Fibroblast of skin of left quadriceps (primary cell): ENCODE data around the gene PEX7.
"Not testable (repeated sequence)": the region's sequence is repeated elsewhere in the genome, so short reads cannot be mapped to it uniquely, and the experiment has no call there.

Experiments used
- DNase-seq, 2 experiments: peaks; one replicate each; pipeline ENCODE4 v3.0.0-alpha.2; 2013; ENCODE audit warnings: low read depth in 2 of 2

PEX7 gene

DNA sequence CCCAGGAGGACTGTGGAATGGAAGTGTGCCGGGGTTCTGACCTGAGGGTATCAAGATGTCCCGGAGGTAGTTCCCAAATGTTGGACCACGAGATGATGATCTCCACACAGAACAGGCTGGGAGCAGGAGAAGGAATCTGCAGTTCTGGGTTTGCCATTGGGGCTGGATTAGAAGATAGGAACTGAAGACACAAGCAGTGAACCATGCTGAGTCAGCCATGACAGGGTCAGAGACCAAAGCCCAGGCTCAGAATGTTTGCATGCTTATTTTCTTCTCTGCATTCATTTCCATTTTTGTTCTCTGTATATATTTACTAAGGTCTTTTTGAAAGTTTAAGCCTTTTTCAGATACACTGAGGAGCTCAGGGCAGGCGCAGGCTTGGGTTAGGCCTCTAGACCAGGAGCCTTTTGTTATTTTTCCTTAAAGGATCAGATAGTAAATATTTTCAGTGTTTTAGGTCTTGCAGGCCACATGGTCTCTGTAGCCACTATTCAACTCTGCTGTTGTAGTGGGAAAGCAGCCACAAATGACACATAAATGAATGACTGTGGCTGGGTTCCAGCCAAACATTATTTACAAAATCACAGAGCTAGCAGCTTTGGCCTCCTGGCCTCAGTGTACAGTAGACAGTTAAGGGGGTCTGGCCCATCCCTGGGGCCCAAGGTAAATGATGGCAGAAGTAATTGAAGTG, 128.2 kb downstream of the PEX7 start:
- no peak for DNase-seq

DNA sequence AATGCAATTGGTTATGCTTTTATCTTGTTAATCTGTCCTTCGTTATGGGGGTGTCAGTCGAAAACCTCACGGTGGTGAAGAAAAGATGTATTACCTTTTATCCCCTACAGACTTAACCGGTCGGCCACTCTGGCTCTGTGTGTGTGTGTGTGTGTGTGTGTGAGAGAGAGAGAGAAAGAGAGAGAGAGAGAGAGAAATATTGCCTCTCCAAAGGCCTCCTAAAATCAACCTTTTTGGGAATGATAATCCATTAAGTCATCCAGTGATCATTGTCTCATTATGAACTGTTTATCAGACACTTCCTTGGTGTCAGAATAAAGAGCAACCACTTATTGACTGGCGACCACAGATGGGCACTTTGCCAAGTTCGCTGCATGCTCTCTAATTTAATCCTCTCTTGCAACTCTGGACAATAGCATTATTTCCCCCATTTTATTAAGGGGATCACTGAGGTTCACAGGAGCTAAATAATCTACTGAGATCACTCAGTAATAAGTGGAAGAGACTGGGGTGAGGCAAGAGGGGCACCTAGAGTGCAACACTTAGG, 130.4 kb downstream of the PEX7 start:
- DNase-seq = no peak

DNA sequence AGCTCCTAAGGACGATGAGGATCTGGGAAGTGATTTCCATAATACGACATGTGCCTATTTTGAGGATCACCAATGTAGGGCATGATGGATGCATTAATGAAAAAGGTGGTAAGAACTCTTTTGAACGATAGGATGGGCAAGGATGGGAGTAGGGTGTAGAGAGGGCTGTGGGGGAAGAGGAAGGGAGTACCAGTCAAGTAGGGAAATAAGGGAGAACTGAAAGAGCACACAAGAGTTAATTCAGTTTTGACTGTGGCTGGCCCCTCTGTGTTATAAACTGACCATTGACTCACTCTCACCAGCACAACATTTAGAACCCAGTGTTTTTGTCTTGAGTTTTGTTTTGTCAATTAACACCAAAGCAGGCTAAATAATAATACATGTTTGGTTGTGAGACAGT, 132.7 kb downstream of the PEX7 start:
- DNase-seq = no peak

DNA sequence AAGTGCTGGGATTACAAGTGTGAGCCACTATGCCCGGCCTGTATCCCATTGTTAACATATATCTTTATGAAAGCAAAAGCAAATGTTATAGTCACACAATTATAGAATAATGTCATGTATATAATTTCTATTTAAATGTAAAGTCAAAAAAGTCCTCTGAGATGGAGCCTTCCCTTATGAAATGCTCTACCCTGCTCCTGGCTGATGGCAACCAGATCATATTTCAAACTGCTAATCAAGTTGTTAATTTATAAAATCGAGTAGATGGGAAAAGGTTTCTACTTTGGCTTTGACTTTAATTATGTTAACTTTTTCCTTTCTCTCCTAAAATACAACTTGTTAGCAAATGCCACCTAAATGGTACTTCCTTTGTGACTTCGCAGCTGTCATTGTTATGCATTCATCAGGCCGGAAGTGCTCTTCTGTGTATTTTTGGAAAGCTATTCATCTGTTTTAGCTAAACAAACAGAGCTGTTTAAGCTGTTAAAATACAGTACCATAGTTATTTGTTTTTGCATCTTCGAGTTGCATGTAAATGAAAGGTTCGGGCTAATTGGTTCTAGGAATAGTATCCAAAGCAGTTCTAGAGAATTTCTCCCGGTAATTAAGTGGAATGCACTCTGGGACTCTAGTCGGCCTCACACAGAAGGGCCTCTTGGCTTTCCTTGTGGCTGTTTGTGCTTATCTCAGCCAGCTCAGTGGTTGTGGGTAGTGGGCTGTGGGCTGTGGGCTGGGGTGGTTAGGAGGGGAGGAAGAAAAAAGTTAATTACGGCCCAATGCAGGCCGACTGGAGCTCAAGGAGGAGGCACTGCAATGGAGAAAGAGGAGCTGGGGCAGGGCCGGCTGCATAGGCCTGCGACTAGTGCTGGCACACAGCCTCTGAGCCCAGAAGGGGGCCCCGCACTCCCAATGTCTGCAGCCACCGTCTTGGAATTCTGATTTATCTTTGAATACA, 134.5 kb downstream of the PEX7 start:
- no peak for DNase-seq

DNA sequence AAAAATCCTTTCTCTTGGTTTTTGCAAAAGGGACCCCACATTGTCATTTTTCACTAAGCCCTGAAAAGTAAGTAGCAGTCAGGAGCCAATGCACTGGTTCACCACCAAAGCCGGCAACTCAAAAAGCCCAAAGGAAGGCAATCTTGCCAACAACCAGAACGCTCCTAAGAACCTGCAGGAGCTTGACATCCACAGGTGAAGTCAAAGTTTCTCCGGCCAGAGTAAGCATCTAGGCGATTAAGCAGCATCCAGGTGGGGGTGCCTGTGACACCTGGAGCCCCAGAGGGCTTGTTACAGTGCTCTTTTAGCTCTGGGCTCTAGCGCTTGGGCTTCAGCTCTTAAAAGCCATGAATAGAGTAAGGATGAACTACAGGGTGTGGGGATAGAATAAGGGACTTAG, 135.8 kb downstream of the PEX7 start:
- no peak for DNase-seq

DNA sequence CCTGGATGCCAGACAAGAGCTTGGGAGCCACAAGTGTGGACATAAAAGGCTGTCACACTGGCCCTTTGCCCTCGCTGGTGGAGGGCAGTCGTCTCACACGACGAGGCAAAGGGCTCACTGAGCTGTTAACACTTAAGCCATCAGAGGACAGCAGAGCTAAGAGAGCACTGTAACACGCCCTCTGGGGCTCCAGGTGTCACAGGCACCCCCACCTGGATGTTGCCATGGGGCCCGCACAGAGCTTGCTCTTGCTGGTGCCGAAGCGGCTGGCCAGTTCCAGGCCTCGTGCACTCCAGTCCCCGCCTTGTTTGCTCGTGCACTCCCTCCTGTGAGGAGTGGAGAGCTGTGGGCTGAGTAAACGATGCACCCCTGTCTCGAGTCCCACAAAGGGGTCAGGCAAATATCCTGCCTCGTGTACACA, 137.1 kb downstream of the PEX7 start:
- no peak for DNase-seq

DNA sequence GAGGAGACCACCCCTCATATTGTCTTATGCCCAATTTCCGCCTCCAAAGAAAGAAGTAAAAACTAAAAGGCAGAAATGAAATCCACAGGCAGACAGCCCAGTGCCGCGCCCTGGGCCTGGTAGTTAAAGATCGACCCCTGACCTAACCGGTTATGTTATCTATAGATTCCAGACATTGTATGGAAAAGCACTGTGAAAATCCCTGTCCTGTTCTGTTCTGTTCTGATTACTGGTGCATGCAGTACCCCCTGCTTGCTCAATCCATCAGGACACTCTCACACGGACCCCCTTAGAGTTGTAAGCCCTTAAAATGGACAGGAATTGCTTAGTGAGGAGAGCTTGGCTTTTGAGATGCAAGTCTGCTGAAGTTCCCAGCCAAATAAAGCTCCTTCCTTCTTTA, 137.5 kb downstream of the PEX7 start:
- DNase-seq = not testable (repeated sequence)

DNA sequence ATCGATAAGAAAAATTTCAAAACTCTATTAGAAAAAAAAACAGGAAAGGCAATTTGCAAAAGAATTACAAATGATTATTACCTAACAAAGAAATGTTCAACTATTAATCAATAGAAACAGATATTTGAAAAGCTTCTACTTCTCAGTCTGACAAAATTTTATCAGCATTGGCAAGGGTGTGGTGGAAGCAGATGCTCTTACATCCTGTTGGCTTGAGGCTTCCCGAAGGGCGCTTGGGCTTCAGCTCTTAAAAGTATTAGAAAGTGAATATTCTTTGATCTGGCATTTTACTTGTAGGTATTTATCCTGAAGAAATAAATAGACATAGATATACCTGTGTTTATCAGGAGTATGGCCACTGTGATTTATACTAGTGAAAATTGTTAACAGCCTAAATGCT, 138.4 kb downstream of the PEX7 start:
- DNase-seq = no peak

DNA sequence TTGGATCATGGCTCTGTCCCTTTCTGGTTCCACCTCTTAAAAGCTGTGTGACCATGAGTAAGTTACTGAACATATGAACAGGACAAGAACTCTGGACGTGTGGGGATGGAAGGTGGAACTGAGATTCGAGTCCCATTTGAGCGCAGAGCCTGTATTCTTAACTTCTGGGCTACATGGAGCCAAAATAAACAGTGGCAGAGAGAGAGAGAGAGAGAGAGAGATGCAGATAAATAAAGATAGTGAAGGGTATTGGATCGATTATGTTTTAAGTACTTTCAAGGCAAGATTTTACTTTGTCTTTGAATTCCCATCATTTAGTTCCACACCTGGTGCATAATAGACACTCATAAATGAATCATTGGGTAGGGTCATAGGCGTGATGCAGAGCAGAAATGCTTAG, 139.5 kb downstream of the PEX7 start:
- DNase-seq = no peak

DNA sequence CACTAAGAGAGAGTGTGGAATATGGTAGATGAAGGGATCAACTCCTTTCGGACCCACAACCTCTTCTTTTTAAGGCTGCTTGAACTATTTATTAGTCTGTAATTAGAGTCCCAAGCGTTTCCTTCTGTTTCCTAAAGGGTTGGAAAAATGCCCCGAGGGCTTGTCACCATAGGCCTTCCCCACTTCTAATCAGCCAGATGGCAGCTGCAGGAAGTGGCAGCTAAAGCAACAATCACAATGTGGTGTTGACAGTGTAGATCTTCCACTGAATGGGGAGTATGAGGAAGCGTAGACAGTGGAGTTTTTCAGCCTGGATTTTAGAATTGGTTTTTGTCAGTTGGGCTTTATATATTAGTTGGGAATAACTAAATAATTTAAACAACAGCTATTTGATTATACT, 140.3 kb downstream of the PEX7 start:
- DNase-seq = no peak

DNA sequence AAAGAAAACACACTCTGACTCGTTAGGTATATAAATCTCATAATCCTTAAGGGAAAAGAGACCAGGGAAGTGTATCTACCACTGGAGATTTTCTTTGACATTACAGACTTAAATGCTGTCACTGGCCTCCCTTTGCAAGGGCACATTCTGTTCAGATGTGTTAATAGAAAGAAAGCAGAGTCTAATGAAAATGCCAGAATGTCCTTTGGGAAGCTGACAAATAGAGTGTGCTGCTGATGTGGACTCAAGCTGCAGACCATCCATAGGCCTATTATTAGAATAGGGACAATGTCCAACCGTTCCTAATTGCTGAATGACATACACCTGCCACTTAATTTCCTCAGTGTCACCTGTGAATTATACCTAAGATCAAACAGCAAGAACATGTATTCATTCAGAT, 140.9 kb downstream of the PEX7 start:
- DNase-seq = no peak
